IMR-90 (cell line): ENCODE results near the gene ATG3. TPM values are rescaled to one million over a fixed set of nuclear protein-coding genes. Genes with fewer than 3 reads are reported as not detected.
"Not testable (repeated sequence)": the region's sequence is repeated elsewhere in the genome, so short reads cannot be mapped to it uniquely, and the experiment has no call there.

ENCODE experiments used
- ATAC-seq: fragments of 200-7000 bp; cut with Tn5 transposase; 2 replicates; pipeline ENCODE4 v1.9.1; 2020; ENCODE audit warnings: low read depth, mild to moderate bottlenecking, moderate library complexity
- BruUV-seq: library from RNA; stranded (reverse); fragments of 400-500 nt; replicated peaks from 2 replicates; lab custom pipeline; 2021; lab: Mats Ljungman, UMichigan
- CTCF ChIA-PET: fragments of 300-600 bp; formaldehyde crosslinking; extraction: SDS; loops from one replicate; lab custom pipeline; 2021; ENCODE audit warnings: antibody characterized with exemption; lab: Yijun Ruan, JAX
- POLR2A ChIA-PET: fragments of 300-600 bp; sonication (Branson Sonifier 250); formaldehyde crosslinking; loops from one replicate; lab custom pipeline; 2022; ENCODE audit warnings: antibody characterized with exemption; ENCODE audit not compliant: unreplicated experiment; lab: Charles Lee
- DNase-seq: peaks from one replicate; pipeline ENCODE4 v3.0.0; 2013
- H2AFZ ChIP-seq: replicated peaks from 2 replicates; pipeline ENCODE3; 2013; ENCODE audit warnings: low read length, mild to moderate bottlenecking; ENCODE audit not compliant: poor library complexity
- H2AK5ac ChIP-seq: 2 replicates; pipeline ENCODE4 v1.6.1; 2013; ENCODE audit warnings: low read depth, low read length, inconsistent platforms
- H2AK9ac ChIP-seq: replicated peaks from 2 replicates; pipeline ENCODE3; 2013; ENCODE audit warnings: mild to moderate bottlenecking, low read depth, low read length, moderate library complexity; ENCODE audit not compliant: poor library complexity
- H2BK120ac ChIP-seq: 2 replicates; pipeline ENCODE4 v1.6.1; 2013; ENCODE audit warnings: low read depth, low read length, inconsistent platforms
- H2BK15ac ChIP-seq: 3 replicates; pipeline ENCODE4 v1.6.1; 2013; ENCODE audit warnings: low read depth, low read length, inconsistent platforms
- H2BK20ac ChIP-seq: 2 replicates; pipeline ENCODE4 v1.6.1; 2013; ENCODE audit warnings: low read depth, mild to moderate bottlenecking, inconsistent platforms, low read length, moderate library complexity
- H2BK5ac ChIP-seq: 2 replicates; pipeline ENCODE4 v1.6.1; 2013; ENCODE audit warnings: mild to moderate bottlenecking, low read depth, low read length, inconsistent platforms; ENCODE audit not compliant: poor library complexity, severe bottlenecking
- H3K14ac ChIP-seq: replicated peaks from 2 replicates; pipeline ENCODE4 v1.6.1; 2013; ENCODE audit warnings: low read depth, low read length, inconsistent platforms
- H3K18ac ChIP-seq: 2 replicates; pipeline ENCODE4 v1.6.1; 2013; ENCODE audit warnings: low read depth, low read length, control low read depth
- H3K23ac ChIP-seq: 2 replicates; pipeline ENCODE4 v1.6.1; 2013; ENCODE audit warnings: low read depth, low read length, inconsistent platforms
- H3K27ac ChIP-seq: 2 replicates; pipeline ENCODE4 v1.5.1; 2013; ENCODE audit warnings: mild to moderate bottlenecking, control low read depth, low read length; ENCODE audit not compliant: insufficient read depth
- H3K27me3 ChIP-seq: 2 replicates; pipeline ENCODE4 v1.6.1; 2013; ENCODE audit warnings: low read length; ENCODE audit not compliant: control insufficient read depth, insufficient read depth
- H3K36me3 ChIP-seq: 2 replicates; pipeline ENCODE4 v1.6.1; 2013; ENCODE audit warnings: low read length, mixed read lengths; ENCODE audit not compliant: control insufficient read depth, insufficient read depth
- H3K4ac ChIP-seq: 2 replicates; pipeline ENCODE4 v1.6.1; 2013; ENCODE audit warnings: low read depth, low read length, inconsistent platforms
- H3K4me1 ChIP-seq: 2 replicates; pipeline ENCODE4 v1.6.1; 2013; ENCODE audit warnings: low read length, mixed read lengths; ENCODE audit not compliant: control insufficient read depth, insufficient read depth
- H3K4me2 ChIP-seq: 2 replicates; pipeline ENCODE4 v1.6.1; 2013; ENCODE audit warnings: low read depth, mild to moderate bottlenecking, control low read depth, low read length, moderate library complexity
- H3K4me3 ChIP-seq: 2 replicates; pipeline ENCODE4 v1.5.1; 2013; ENCODE audit warnings: low read depth, mild to moderate bottlenecking, control low read depth, low read length, moderate library complexity; ENCODE audit not compliant: insufficient read depth
- H3K56ac ChIP-seq: 2 replicates; pipeline ENCODE4 v1.6.1; 2013; ENCODE audit warnings: low read length, inconsistent platforms; ENCODE audit not compliant: insufficient read depth; ENCODE audit errors: extremely low read depth
- H3K79me1 ChIP-seq, 2 experiments: 2 replicates each; pipeline ENCODE4 v1.6.1; 2013; ENCODE audit warnings: low read length in 2 of 2, inconsistent platforms in 1 of 2, low read depth in 1 of 2
- H3K9ac ChIP-seq: 2 replicates; pipeline ENCODE4 v1.6.1; 2013; ENCODE audit warnings: low read depth, low read length, control low read depth
- H3K9me1 ChIP-seq: 2 replicates; pipeline ENCODE4 v1.6.1; 2013; ENCODE audit warnings: low read length, inconsistent platforms; ENCODE audit not compliant: insufficient read depth
- H3K9me3 ChIP-seq: 2 replicates; pipeline ENCODE4 v1.6.1; 2013; ENCODE audit warnings: low read length; ENCODE audit not compliant: control insufficient read depth, insufficient read depth
- H4K20me1 ChIP-seq: 2 replicates; pipeline ENCODE4 v1.6.1; 2013; ENCODE audit warnings: low read length, inconsistent platforms; ENCODE audit not compliant: insufficient read depth
- H4K5ac ChIP-seq: 2 replicates; pipeline ENCODE4 v1.6.1; 2013; ENCODE audit warnings: mild to moderate bottlenecking, low read depth, low read length, control low read depth
- H4K8ac ChIP-seq, 2 experiments: 2 replicates each; pipeline ENCODE4 v1.6.1; 2013; ENCODE audit warnings: low read depth in 2 of 2, low read length in 2 of 2, control low read depth in 1 of 2, inconsistent platforms in 1 of 2
- H4K91ac ChIP-seq: 2 replicates; pipeline ENCODE4 v1.6.1; 2013; ENCODE audit warnings: low read depth, low read length, inconsistent platforms; ENCODE audit not compliant: insufficient read depth
- WGBS, 2 experiments: methylation state at CpG; one replicate each; pipeline versions ENCODE4 v1.1.5 to v1.1.7; 2013; ENCODE audit warnings: missing lambda C conversion rate in 2 of 2; ENCODE audit not compliant: insufficient read length in 1 of 2; ENCODE audit errors: extremely low coverage in 2 of 2; 5-methylcytosine and 5-hydroxymethylcytosine counted together
- dilution Hi-C: fragments of 300-500 bp; cut with HindIII; formaldehyde crosslinking; loops from one replicate; pipeline ENCODE4 v1.14.3; 2018; ENCODE audit warnings: low sequenced_read_pairs; ENCODE audit not compliant: unreplicated experiment
- in situ Hi-C: fragments of 300-500 bp; cut with MboI; formaldehyde crosslinking; loops from 3 replicates; pipeline ENCODE4 v1.14.3; 2019; ENCODE audit warnings: low sequenced_read_pairs, inconsistent platforms, mixed read lengths
- intact Hi-C: fragments of 100-400 bp; cut with micrococcal nuclease; formaldehyde crosslinking; loops from 2 replicates; pipeline ENCODE4 v1.10.0; 2022
- polyA plus RNA-seq, 3 experiments: library from polyadenylated mRNA; depleted of rRNA; stranded (reverse); fragments of >200 nt; gene quantifications; 2 replicates each; pipeline ENCODE4 v1.2.3, GENCODE V29; 2012; ENCODE audit warnings: low replicate concordance in 1 of 3
- total RNA-seq: library from RNA; depleted of rRNA; stranded (reverse); fragments of >200 nt; gene quantifications from 2 replicates; pipeline ENCODE4 v1.2.3, GENCODE V29; 2012

The ATG3 gene
- total and polyA plus RNA-seq, 2 of the 4 experiments (the other 2 are of a cell fraction), result 30.8 to 31.7 TPM

- DNase-seq, H4K91ac ChIP-seq, H3K9me1 ChIP-seq, H2BK5ac ChIP-seq, H4K8ac ChIP-seq, POLR2A ChIA-PET, BruUV-seq, H2BK120ac ChIP-seq, CTCF ChIA-PET, H3K4ac ChIP-seq, H3K27me3 ChIP-seq, H2BK15ac ChIP-seq, H2AK5ac ChIP-seq, H3K18ac ChIP-seq, H2AK9ac ChIP-seq, H3K9me3 ChIP-seq, H3K23ac ChIP-seq, H2AFZ ChIP-seq, H4K20me1 ChIP-seq, H3K36me3 ChIP-seq, H2BK20ac ChIP-seq, in situ Hi-C loops, intact Hi-C loops, H3K9ac ChIP-seq, H3K27ac ChIP-seq, dilution Hi-C loops, H4K5ac ChIP-seq, H3K4me2 ChIP-seq, ATAC-seq, H3K56ac ChIP-seq, H3K14ac ChIP-seq, H3K4me1 ChIP-seq, H3K4me3 ChIP-seq: not testable (repeated sequence)
- no CpG with 5 or more reads among the region's 15 CpGs for WGBS, 2 experiments
- H3K79me1 ChIP-seq, result peaks cover 9 to 24% of the 10 kb centered on the region in 2 experiments
These were observed 2.6 kb upstream of the ATG3 start for GRCh38 chr3:112564247-112564939.
